KMS-11 (cell line): ENCODE measurements around the gene AMPD1.

ENCODE experiments used
- H2AFZ ChIP-seq: fragments of 200-600 bp; sonication (generic); 2 replicates; pipeline ENCODE4 v1.6.1; 2016; ENCODE audit warnings: antibody characterized with exemption, mixed run types, low read depth
- H3K27ac ChIP-seq: fragments of 200-600 bp; sonication (generic); 2 replicates; pipeline ENCODE4 v1.6.1; 2016; ENCODE audit warnings: mild to moderate bottlenecking, mixed run types
- H3K27me3 ChIP-seq: fragments of 200-600 bp; sonication (generic); 2 replicates; pipeline ENCODE4 v1.6.1; 2017; ENCODE audit warnings: mild to moderate bottlenecking, low read depth, mixed run types, moderate library complexity; ENCODE audit not compliant: insufficient read depth
- H3K36me3 ChIP-seq: fragments of 200-600 bp; sonication (generic); 2 replicates; pipeline ENCODE4 v1.6.1; 2017; ENCODE audit warnings: mild to moderate bottlenecking, mixed run types; ENCODE audit not compliant: insufficient read depth
- H3K4me1 ChIP-seq: fragments of 200-600 bp; sonication (generic); 2 replicates; pipeline ENCODE4 v1.6.1; 2016; ENCODE audit warnings: mild to moderate bottlenecking, low read depth, mixed run types; ENCODE audit not compliant: poor library complexity, severe bottlenecking
- H3K4me2 ChIP-seq: fragments of 200-600 bp; sonication (generic); 2 replicates; pipeline ENCODE4 v1.7.0; 2016; ENCODE audit warnings: mild to moderate bottlenecking, mixed run types
- H3K4me3 ChIP-seq: fragments of 200-600 bp; sonication (generic); IDR thresholded peaks from 2 replicates; pipeline ENCODE4 v1.6.1; 2017; ENCODE audit warnings: low read depth, low read length, mixed read lengths; ENCODE audit not compliant: insufficient read depth
- H3K79me2 ChIP-seq: fragments of 200-600 bp; sonication (generic); 2 replicates; pipeline ENCODE4 v1.6.1; 2016; ENCODE audit warnings: low read depth, mixed run types; ENCODE audit not compliant: insufficient read depth
- H3K9ac ChIP-seq: fragments of 200-600 bp; sonication (generic); 2 replicates; pipeline ENCODE4 v1.6.1; 2016; ENCODE audit warnings: mild to moderate bottlenecking, mixed run types
- H4K20me1 ChIP-seq: fragments of 200-600 bp; sonication (generic); 2 replicates; pipeline ENCODE4 v1.6.1; 2016; ENCODE audit warnings: mild to moderate bottlenecking, mixed run types; ENCODE audit not compliant: insufficient read depth
- TF ChIP-seq, protein P1 (sequence below): fragments of 200-600 bp; sonication (generic); conservative IDR thresholded peaks from 2 replicates; pipeline ENCODE4 v1.6.1; 2017; ENCODE audit warnings: low read depth, mild to moderate bottlenecking, antibody characterized with exemption, low read length, moderate library complexity, mixed read lengths

AMPD1 gene

DNA sequence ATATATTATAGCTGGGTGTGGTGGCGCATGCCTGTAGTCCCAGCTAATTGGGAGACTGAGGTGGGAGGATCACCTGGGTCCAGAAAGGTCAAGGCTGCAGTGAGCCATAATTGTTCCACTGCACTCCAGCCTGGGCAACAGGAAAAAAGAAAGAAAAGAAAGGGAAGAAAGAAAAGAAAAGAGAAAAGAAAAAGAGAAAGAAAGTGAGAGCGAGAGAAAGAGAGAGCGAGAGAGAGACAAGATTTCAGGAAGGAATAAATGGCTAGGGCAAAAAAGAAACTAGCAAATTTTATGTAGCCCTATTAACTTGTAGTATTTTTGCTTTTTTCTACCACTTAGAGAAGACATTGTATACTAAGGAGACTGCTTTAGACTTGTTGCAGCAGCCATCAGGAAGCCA lies 15.0 kb upstream of the AMPD1 start:
- Histone ChIP-seq H3K4me3 (no peak overlapping the region), H2AFZ (no peak overlapping the region), H3K4me1 (peaks cover 92% of the 10 kb centered on the region), H3K27ac (no peak overlapping the region), H3K9ac (no peak overlapping the region), H4K20me1 (no peaks in the 10 kb centered on the region), H3K36me3 (no peaks in the 10 kb centered on the region), H3K27me3 (no peaks in the 10 kb centered on the region), H3K4me2 (no peak overlapping the region), H3K79me2 (peaks cover 9% of the 10 kb centered on the region)
- TF ChIP-seq, protein P1, sequence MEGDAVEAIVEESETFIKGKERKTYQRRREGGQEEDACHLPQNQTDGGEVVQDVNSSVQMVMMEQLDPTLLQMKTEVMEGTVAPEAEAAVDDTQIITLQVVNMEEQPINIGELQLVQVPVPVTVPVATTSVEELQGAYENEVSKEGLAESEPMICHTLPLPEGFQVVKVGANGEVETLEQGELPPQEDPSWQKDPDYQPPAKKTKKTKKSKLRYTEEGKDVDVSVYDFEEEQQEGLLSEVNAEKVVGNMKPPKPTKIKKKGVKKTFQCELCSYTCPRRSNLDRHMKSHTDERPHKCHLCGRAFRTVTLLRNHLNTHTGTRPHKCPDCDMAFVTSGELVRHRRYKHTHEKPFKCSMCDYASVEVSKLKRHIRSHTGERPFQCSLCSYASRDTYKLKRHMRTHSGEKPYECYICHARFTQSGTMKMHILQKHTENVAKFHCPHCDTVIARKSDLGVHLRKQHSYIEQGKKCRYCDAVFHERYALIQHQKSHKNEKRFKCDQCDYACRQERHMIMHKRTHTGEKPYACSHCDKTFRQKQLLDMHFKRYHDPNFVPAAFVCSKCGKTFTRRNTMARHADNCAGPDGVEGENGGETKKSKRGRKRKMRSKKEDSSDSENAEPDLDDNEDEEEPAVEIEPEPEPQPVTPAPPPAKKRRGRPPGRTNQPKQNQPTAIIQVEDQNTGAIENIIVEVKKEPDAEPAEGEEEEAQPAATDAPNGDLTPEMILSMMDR, result no peak

DNA sequence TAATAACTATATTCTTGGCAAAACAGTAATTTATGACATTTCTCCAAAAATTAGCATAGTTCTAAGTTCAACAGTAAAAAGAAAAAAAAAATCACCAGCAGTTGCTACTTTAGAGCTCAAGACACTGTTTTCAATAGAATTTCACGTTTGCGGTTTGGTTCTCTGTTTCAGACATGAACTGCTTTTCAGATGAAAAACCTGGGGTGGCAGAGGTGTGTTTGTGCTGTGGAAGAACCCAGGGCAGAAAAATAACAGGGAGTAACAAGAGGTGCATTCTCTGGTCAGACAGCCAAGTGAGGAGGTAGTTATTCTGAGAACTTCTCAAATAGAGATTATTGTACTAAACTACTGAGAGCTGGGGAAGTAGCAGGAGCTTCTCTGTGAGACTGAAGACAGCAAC lies 12.3 kb upstream of the AMPD1 start:
- Histone ChIP-seq H3K36me3 (no peaks in the 10 kb centered on the region), H3K79me2 (no peaks in the 10 kb centered on the region; the same call in 1 of the 2 replicates), H3K27ac (peak overlapping the region; percentile 62)

DNA sequence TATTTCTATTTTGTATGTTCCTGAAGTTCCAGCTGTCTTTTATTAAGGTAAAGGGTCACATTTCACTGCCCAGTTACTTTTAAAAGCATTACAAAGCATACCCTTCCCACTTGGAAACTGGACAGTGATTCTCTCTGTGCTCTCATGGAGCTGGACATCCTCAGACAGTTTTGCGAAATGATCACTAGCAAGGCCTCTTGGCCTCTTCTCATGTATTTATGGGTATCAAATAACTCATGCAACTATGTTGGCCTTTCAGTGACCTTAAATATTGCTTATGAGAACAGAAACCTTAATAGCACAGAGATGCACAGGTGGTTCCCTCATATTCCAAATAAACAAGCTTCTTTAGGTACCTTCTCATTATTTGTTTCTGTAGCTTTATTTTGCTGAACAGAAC lies 7.9 kb upstream of the AMPD1 start:
- Histone ChIP-seq H2AFZ (no peak overlapping the region), H3K4me1 (peaks cover 100% of the 10 kb centered on the region)

More for the DNA sequence above, 12.3 kb upstream of the AMPD1 start:
- TF ChIP-seq, protein P1, result no peak
- H2AFZ ChIP-seq, result no peak overlapping the region
- H4K20me1 ChIP-seq, result no peaks in the 10 kb centered on the region
- H3K4me1 ChIP-seq, result peaks cover 93% of the 10 kb centered on the region
- H3K27me3 ChIP-seq, result no peaks in the 10 kb centered on the region
- no peak overlapping the region for H3K4me3 ChIP-seq
- no peak overlapping the region for H3K9ac ChIP-seq
- H3K4me2 ChIP-seq, result peak overlapping the region; percentile 82

DNA sequence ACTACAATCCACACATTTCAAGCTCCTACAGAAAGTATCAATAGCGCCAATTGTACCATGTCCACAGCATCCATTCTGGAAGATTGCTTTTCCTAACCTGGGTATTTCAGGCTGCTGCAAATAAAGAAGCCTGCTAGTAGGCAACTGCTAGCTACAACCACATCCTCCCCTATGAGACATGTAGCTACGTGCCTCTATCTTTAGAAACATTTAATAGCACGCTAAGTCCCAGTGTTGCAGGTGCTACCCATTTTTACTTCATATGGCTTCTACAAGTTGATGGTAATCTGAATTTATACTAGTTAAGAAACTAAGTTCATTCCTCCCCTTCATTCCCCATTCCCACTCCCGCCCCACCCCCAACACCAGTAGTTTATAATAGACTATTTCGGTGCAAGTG lies 7.4 kb upstream of the AMPD1 start:
- H3K9ac ChIP-seq, result peak overlapping the region; percentile 14; the same call in 1 of the 2 replicates
- TF ChIP-seq, protein P1, result no peak

More for the DNA sequence above, 7.9 kb upstream of the AMPD1 start:
- TF ChIP-seq, protein P1, result no peak
- no peaks in the 10 kb centered on the region; the same call in 1 of the 2 replicates for H3K79me2 ChIP-seq
- no peaks in the 10 kb centered on the region for H3K36me3 ChIP-seq
- peak overlapping the region; percentile 14; the same call in 1 of the 2 replicates for H3K9ac ChIP-seq
- no peaks in the 10 kb centered on the region for H3K27me3 ChIP-seq
- H3K27ac ChIP-seq, result peak overlapping the region; percentile 62
- H3K4me3 ChIP-seq, result peak overlapping the region; percentile 42
- no peaks in the 10 kb centered on the region for H4K20me1 ChIP-seq
- peak overlapping the region; percentile 98 for H3K4me2 ChIP-seq

More for the DNA sequence above, 7.4 kb upstream of the AMPD1 start:
- Histone ChIP-seq H3K4me1 (peaks cover 100% of the 10 kb centered on the region), H2AFZ (no peak overlapping the region), H3K79me2 (no peaks in the 10 kb centered on the region; the same call in 1 of the 2 replicates), H3K27me3 (no peaks in the 10 kb centered on the region), H3K4me3 (peak overlapping the region; percentile 42), H3K4me2 (peak overlapping the region; percentile 98), H4K20me1 (no peaks in the 10 kb centered on the region), H3K36me3 (no peaks in the 10 kb centered on the region), H3K27ac (peak overlapping the region; percentile 62)
